HepG2 (cell line): ENCODE data around the gene CREBBP. TPM values are rescaled to one million over a fixed set of nuclear protein-coding genes. Genes with fewer than 3 reads are reported as not detected.

Source experiments
- ATAC-seq: fragments of 200-7000 bp; cut with Tn5 transposase; 3 replicates; pipeline ENCODE4 v1.9.1; 2020; ENCODE audit warnings: mild to moderate bottlenecking, moderate library complexity
- BruUV-seq: library from RNA; stranded (reverse); fragments of 400-500 nt; replicated peaks from 2 replicates; lab custom pipeline; 2021; lab: Mats Ljungman, UMichigan
- CTCF ChIA-PET: fragments of 300-600 bp; formaldehyde crosslinking; extraction: SDS; loops from one replicate; lab custom pipeline; 2021; ENCODE audit warnings: low total read pairs, inconsistent platforms, low intra/inter-chr PET ratio; lab: Yijun Ruan, JAX
- POLR2A ChIA-PET: fragments of 350-600 bp; sonication (Branson Sonifier 250); formaldehyde crosslinking; loops from one replicate; lab custom pipeline; 2020; ENCODE audit warnings: antibody characterized with exemption, inconsistent platforms; lab: Yijun Ruan, JAX
- DNase-seq: peaks from one replicate; pipeline ENCODE4 v3.0.0-alpha.2; 2015; ENCODE audit warnings: low spot score
- FAIRE-seq: peaks from 3 replicates; lab custom pipeline; 2011; peaks lifted over from hg19 to GRCh38; lab: Jason Lieb, UNC
- H2AFZ ChIP-seq: one replicate; pipeline ENCODE4 v1.6.1; 2011; ENCODE audit warnings: low read length, inconsistent platforms
- H3K27ac ChIP-seq: fragments of 300-600 bp; 3 replicates; pipeline ENCODE4 v1.8.0; 2011; ENCODE audit warnings: mixed run types, mild to moderate bottlenecking, mixed read lengths, low read length, inconsistent platforms; ENCODE audit not compliant: insufficient read depth; ENCODE audit errors: extremely low read length
- H3K27me3 ChIP-seq, 2 experiments: fragments of 200-600 bp in 1 of 2; 2 replicates in 1 of 2; 3 replicates in 1 of 2; pipeline versions ENCODE4 v1.6.0 to v1.8.0; 2011; ENCODE audit warnings: low read length in 2 of 2, mild to moderate bottlenecking in 2 of 2, moderate library complexity in 2 of 2, inconsistent platforms in 1 of 2; ENCODE audit not compliant: insufficient read depth in 2 of 2, control insufficient read depth in 1 of 2
- H3K36me3 ChIP-seq, 2 experiments: fragments of 200-600 bp in 1 of 2; replicated peaks in 1 of 2; 2 replicates in 1 of 2; 3 replicates in 1 of 2; pipeline versions ENCODE4 v1.5.1 to v1.8.0; 2011; ENCODE audit warnings: low read length in 2 of 2, inconsistent platforms in 1 of 2; ENCODE audit not compliant: insufficient read depth in 2 of 2, control insufficient read depth in 1 of 2
- H3K4me1 ChIP-seq: 2 replicates; pipeline ENCODE4 v1.5.1; 2012; ENCODE audit warnings: low read length, inconsistent platforms; ENCODE audit not compliant: insufficient read depth
- H3K4me2 ChIP-seq: 2 replicates; pipeline ENCODE4 v1.6.0; 2011; ENCODE audit warnings: low read depth, low read length, inconsistent platforms
- H3K4me3 ChIP-seq, 3 experiments: fragments of 200-600 bp in 1 of 3; sonication (generic), shearing (Covaris generic) in 1 of 3; replicated peaks in 1 of 3; 2 replicates each; pipeline ENCODE4 v1.5.1; 2011 to 2016; ENCODE audit warnings: low read length in 3 of 3, inconsistent platforms in 2 of 3, low read depth in 2 of 3, mild to moderate bottlenecking in 2 of 3, control low read depth in 1 of 3, mixed read lengths in 1 of 3; ENCODE audit not compliant: insufficient read depth in 1 of 3
- H3K79me2 ChIP-seq: one replicate; pipeline ENCODE4 v1.6.1; 2011; ENCODE audit warnings: low read length, inconsistent platforms; ENCODE audit not compliant: insufficient read depth
- H3K9ac ChIP-seq: 2 replicates; pipeline ENCODE4 v1.6.0; 2011; ENCODE audit warnings: mild to moderate bottlenecking, low read depth, low read length, inconsistent platforms; ENCODE audit not compliant: insufficient read depth
- H3K9me3 ChIP-seq: 2 replicates; pipeline ENCODE4 v1.5.1; 2012; ENCODE audit warnings: mild to moderate bottlenecking, low read length
- H4K20me1 ChIP-seq: 2 replicates; pipeline ENCODE4 v1.6.0; 2011; ENCODE audit warnings: inconsistent platforms, mild to moderate bottlenecking, low read length, moderate library complexity; ENCODE audit not compliant: insufficient read depth
- EHMT2 ChIP-seq: fragments of 200-600 bp; sonication (generic); IDR thresholded peaks from 2 replicates; pipeline ENCODE4 v1.7.0; 2017; ENCODE audit warnings: antibody characterized with exemption, low read depth, low read length, borderline replicate concordance
- FOXC1 ChIP-seq: sonication (generic); formaldehyde crosslinking; IDR thresholded peaks from 2 replicates; pipeline ENCODE4 v1.8.0; 2022; ENCODE audit warnings: mild to moderate bottlenecking, missing genetic modification reagents, borderline replicate concordance
- HMGXB4 ChIP-seq, 2 experiments: sonication (generic) in 1 of 2; formaldehyde crosslinking in 1 of 2; IDR thresholded peaks; 2 replicates each; pipeline versions ENCODE4 v1.4.0 to v1.6.1; 2018 to 2020; ENCODE audit warnings: missing genetic modification reagents in 2 of 2, borderline replicate concordance in 1 of 2, low read depth in 1 of 2, mild to moderate bottlenecking in 1 of 2, missing biosample characterization in 1 of 2
- NFKB2 ChIP-seq: sonication (generic); formaldehyde crosslinking; IDR thresholded peaks from 2 replicates; pipeline ENCODE4 v1.4.0; 2020; ENCODE audit warnings: missing genetic modification reagents, borderline replicate concordance
- PCBP1 ChIP-seq: fragments of 200-400 bp; formaldehyde crosslinking; IDR thresholded peaks from 2 replicates; pipeline ENCODE4 v1.6.1; 2017; ENCODE audit warnings: mild to moderate bottlenecking, low read depth, low read length, borderline replicate concordance
- PHB2 ChIP-seq: fragments of 450-650 bp; IDR thresholded peaks from 2 replicates; pipeline ENCODE4 v1.6.1; 2018; ENCODE audit not compliant: partially characterized antibody
- POLR2AphosphoS2 ChIP-seq: IDR thresholded peaks from 2 replicates; pipeline ENCODE4 v1.6.1; 2011; ENCODE audit warnings: low read depth, low read length, improper control_type of control experiment
- PTBP1 ChIP-seq: fragments of 200-400 bp; formaldehyde crosslinking; IDR thresholded peaks from 2 replicates; pipeline ENCODE4 v1.6.1; 2018; ENCODE audit warnings: low read length, low read depth; ENCODE audit not compliant: poor library complexity, severe bottlenecking
- SAP130 ChIP-seq: IDR thresholded peaks from 2 replicates; pipeline ENCODE4 v1.6.1; 2016; ENCODE audit warnings: low read depth
- ZBTB7A ChIP-seq: sonication (generic); formaldehyde crosslinking; IDR thresholded peaks from 2 replicates; pipeline ENCODE4 v1.8.0; 2022; ENCODE audit warnings: mild to moderate bottlenecking, missing genetic modification reagents
- ZC3H13 ChIP-seq: sonication (generic); formaldehyde crosslinking; IDR thresholded peaks from 2 replicates; pipeline ENCODE4 v1.8.1; 2023; ENCODE audit warnings: mild to moderate bottlenecking, missing genetic modification reagents, moderate library complexity
- ZNF30 ChIP-seq: sonication (generic); formaldehyde crosslinking; IDR thresholded peaks from 2 replicates; pipeline ENCODE4 v1.5.0; 2020; ENCODE audit warnings: mild to moderate bottlenecking, missing genetic modification reagents
- ZNF607 ChIP-seq: sonication (generic); formaldehyde crosslinking; IDR thresholded peaks from 2 replicates; pipeline ENCODE4 v1.5.1; 2020; ENCODE audit warnings: missing genetic modification reagents, mild to moderate bottlenecking, borderline replicate concordance
- ZNF782 ChIP-seq: sonication (generic); formaldehyde crosslinking; IDR thresholded peaks from 2 replicates; pipeline ENCODE4 v1.4.0; 2020; ENCODE audit warnings: missing genetic modification reagents, mild to moderate bottlenecking, borderline replicate concordance
- ZSCAN20 ChIP-seq: sonication (generic); formaldehyde crosslinking; IDR thresholded peaks from 2 replicates; pipeline ENCODE4 v1.4.0; 2020; ENCODE audit warnings: missing genetic modification reagents, mild to moderate bottlenecking, borderline replicate concordance
- WGBS: methylation state at CpG from one replicate; pipeline ENCODE4 v1.1.6; 2017; ENCODE audit warnings: low lambda C conversion rate; 5-methylcytosine and 5-hydroxymethylcytosine counted together
- in situ Hi-C: cut with HindIII; loops from 2 replicates; pipeline ENCODE4 v1.10.0; 2017; ENCODE audit warnings: low pct_unique_long_range_greater_than_20kb; ENCODE audit not compliant: extremely low pct_ligation_motif_present
- intact Hi-C: fragments of 100-400 bp; cut with micrococcal nuclease; formaldehyde crosslinking; loops from one replicate; pipeline ENCODE4 v1.10.0; 2022; ENCODE audit not compliant: unreplicated experiment
- polyA plus RNA-seq, 8 experiments: library from polyadenylated mRNA; depleted of rRNA in 3 of 8; stranded (reverse) in 7 of 8; unstranded in 1 of 8; fragments of >200 nt; fragmentation: Illumina TruSeq in 4 of 8; extraction: Trizol in 4 of 8; gene quantifications; 2 replicates each; pipeline versions ENCODE4 v1.2.1 to v1.2.3, GENCODE V29; 2011 to 2016; ENCODE audit warnings: low read depth in 4 of 8, missing spikeins in 1 of 8, mixed read lengths in 1 of 8; ENCODE audit not compliant: insufficient read depth in 1 of 8
- total RNA-seq, 5 experiments: library from RNA; depleted of rRNA; stranded (reverse); fragments of >200 nt; fragmentation: Illumina TruSeq; extraction: Trizol; gene quantifications; 2 replicates each; pipeline ENCODE4 v1.2.3, GENCODE V29; 2016; ENCODE audit warnings: low read depth in 1 of 5
- TF ChIP-seq, protein P1 (sequence below): sonication (generic); formaldehyde crosslinking; IDR thresholded peaks from 2 replicates; pipeline ENCODE4 v1.4.0; 2020; ENCODE audit warnings: missing genetic modification reagents; ENCODE audit errors: not compliant biosample characterization
- TF ChIP-seq, protein P2 (sequence below): sonication (generic); formaldehyde crosslinking; IDR thresholded peaks from 2 replicates; pipeline ENCODE4 v1.5.1; 2020; ENCODE audit warnings: missing genetic modification reagents, mild to moderate bottlenecking, borderline replicate concordance
- TF ChIP-seq, protein P3 (sequence below): sonication (generic); formaldehyde crosslinking; IDR thresholded peaks from 2 replicates; pipeline ENCODE4 v1.5.0; 2020; ENCODE audit warnings: missing genetic modification reagents, mild to moderate bottlenecking, borderline replicate concordance

CREBBP gene
- total and polyA plus RNA-seq, 2 of the 13 experiments (the other 11 are each of a cell fraction or from before 2014, with no cell fraction given), result 5.3 to 10.4 TPM

GRCh38 chr16:3857189-3858043 lies 23.1 kb downstream of the CREBBP start:
- Histone ChIP-seq H4K20me1 (peaks cover 86% of the 10 kb centered on the region), H2AFZ (no peak overlapping the region), H3K9ac (no peak overlapping the region), H3K4me3 (peak overlapping the region in 1 of 3 experiments; percentile 52; a peak in 3 of 6 replicates), H3K4me1 (peaks cover 68% of the 10 kb centered on the region), H3K27me3 (no peaks in the 10 kb centered on the region), H3K79me2 (peaks cover 96% of the 10 kb centered on the region), H3K9me3 (no peaks in the 10 kb centered on the region), H3K36me3 (no peaks in the 10 kb centered on the region; a peak in 2 of 5 replicates), H3K4me2 (peak overlapping the region; percentile 72), H3K27ac (peak overlapping the region; percentile 52)
- ChIA-PET CTCF (no interaction called here), POLR2A (interaction anchor here (1.0 to 1.1 kb wide), 2 partner anchors 24 to 457 kb away, joined by 3 read pairs; partner anchors contain the start of genes ZNF174 and ZSCAN32)
- no TSS peak for BruUV-seq
- in situ Hi-C loops (no loop called here), intact Hi-C loops (loop anchor here (1.0 kb wide), 1 partner anchor 9 kb away; no protein-coding TSS in a partner anchor)
- 11% methylated on average over 11 of the region's 12 CpGs for WGBS
- DNase-seq (peak; percentile 89), FAIRE-seq (peak; percentile 98), ATAC-seq (peak; percentile 93)
- 0 out of 4 replicates have a peak, but pooled peaks of 1 of the 2 experiments have one; percentile 22 for TF ChIP-seq HMGXB4 (CRISPR knock-in tag; IDR thresholded peaks at IDR 0.05; ENCODE audit: borderline replicate concordance in 1 of 2, low read depth in 1 of 2)
- no peak for TF ChIP-seq ZSCAN20 (CRISPR knock-in tag)
- TF ChIP-seq PTBP1, result no peak
- TF ChIP-seq, protein P1, sequence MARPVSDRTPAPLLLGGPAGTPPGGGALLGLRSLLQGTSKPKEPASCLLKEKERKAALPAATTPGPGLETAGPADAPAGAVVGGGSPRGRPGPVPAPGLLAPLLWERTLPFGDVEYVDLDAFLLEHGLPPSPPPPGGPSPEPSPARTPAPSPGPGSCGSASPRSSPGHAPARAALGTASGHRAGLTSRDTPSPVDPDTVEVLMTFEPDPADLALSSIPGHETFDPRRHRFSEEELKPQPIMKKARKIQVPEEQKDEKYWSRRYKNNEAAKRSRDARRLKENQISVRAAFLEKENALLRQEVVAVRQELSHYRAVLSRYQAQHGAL (CRISPR knock-in tag), result no peak
- TF ChIP-seq, protein P2, sequence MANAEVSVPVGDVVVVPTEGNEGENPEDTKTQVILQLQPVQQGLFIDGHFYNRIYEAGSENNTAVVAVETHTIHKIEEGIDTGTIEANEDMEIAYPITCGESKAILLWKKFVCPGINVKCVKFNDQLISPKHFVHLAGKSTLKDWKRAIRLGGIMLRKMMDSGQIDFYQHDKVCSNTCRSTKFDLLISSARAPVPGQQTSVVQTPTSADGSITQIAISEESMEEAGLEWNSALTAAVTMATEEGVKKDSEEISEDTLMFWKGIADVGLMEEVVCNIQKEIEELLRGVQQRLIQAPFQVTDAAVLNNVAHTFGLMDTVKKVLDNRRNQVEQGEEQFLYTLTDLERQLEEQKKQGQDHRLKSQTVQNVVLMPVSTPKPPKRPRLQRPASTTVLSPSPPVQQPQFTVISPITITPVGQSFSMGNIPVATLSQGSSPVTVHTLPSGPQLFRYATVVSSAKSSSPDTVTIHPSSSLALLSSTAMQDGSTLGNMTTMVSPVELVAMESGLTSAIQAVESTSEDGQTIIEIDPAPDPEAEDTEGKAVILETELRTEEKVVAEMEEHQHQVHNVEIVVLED (CRISPR knock-in tag), result peak; percentile 40; the same call in 1 of the 2 replicates
- TF ChIP-seq ZNF782, result no peak
- TF ChIP-seq ZC3H13 (CRISPR knock-in tag), result no peak
- no peak for TF ChIP-seq EHMT2
- peak; percentile 95 for TF ChIP-seq SAP130 (CRISPR knock-in tag)
- TF ChIP-seq NFKB2 (CRISPR knock-in tag), result no peak
- TF ChIP-seq FOXC1, result no peak
- no peak for TF ChIP-seq POLR2AphosphoS2
- TF ChIP-seq ZNF30, result no peak
- TF ChIP-seq ZBTB7A, result no peak
- TF ChIP-seq ZNF607 (CRISPR knock-in tag), result no peak; the same call in 1 of the 2 replicates
- TF ChIP-seq PHB2, result no peak
- TF ChIP-seq, protein P3, sequence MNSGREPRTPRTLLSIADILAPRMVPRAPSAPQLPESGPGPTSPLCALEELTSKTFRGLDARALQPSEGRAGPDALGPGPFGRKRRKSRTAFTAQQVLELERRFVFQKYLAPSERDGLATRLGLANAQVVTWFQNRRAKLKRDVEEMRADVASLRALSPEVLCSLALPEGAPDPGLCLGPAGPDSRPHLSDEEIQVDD (CRISPR knock-in tag), result no peak
- no peak for TF ChIP-seq PCBP1
